ENCODE data around the gene EEF1AKMT1. TPM values are rescaled to one million over a fixed set of nuclear protein-coding genes. Genes with fewer than 3 reads are reported as not detected.

EEF1AKMT1 gene
- total RNA-seq, 1 donor from 2014 or later: 13.6 TPM

- Histone ChIP-seq H3K36me3 (ENCODE audit: control insufficient read depth in 3 of 3, insufficient read depth in 3 of 3, low read length in 3 of 3) (peaks cover 30 to 44% (median 37%) of the 10 kb centered on the region in 3 donors), H3K9me3 (ENCODE audit: control insufficient read depth in 3 of 3, low read length in 3 of 3) (no peaks in the 10 kb centered on the region), H3K4me3 (ENCODE audit: low read length in 3 of 3) (no peak overlapping the region), H3K9ac (ENCODE audit: low read depth in 1 of 3, low read length in 3 of 3) (no peak overlapping the region), H3K27ac (ENCODE audit: low read depth, low read length) (no peak overlapping the region), H3K4me1 (ENCODE audit: control insufficient read depth in 3 of 3, insufficient read depth in 3 of 3, low read length in 3 of 3) (peaks cover 0 to 3% (median 0%) of the 10 kb centered on the region in 3 donors), H3K27me3 (ENCODE audit: control insufficient read depth in 3 of 3, insufficient read depth in 3 of 3, low read length in 3 of 3) (no peaks in the 10 kb centered on the region)
These were observed 29.6 kb upstream of the EEF1AKMT1 start for GRCh38 chr13:20803180-20803965.

DNA sequence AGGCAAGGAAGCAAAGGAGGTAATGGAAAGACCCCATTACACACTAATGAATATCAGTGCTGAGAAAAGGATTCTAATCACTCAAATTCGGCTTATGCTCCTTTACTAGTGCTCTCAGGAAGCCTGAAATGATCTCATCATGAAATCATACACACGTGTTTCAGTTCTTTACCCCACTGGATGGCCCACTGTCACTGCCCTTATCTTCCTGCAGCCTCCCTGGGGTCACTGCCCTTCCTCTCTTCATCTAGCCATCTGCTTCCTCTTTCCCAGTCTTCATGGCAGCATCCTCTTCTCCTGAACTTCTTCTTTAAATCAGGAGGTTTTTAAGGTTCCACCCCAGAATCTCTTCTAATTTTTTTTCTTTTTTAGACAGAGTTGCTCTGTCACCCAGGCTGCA, 27.9 kb upstream of the EEF1AKMT1 start:
- H3K9me3 ChIP-seq (ENCODE audit: control insufficient read depth in 3 of 3, low read length in 3 of 3): no peaks in the 10 kb centered on the region
- no peak overlapping the region for H3K27ac ChIP-seq (ENCODE audit: low read depth, low read length)
- H3K36me3 ChIP-seq (ENCODE audit: control insufficient read depth in 3 of 3, insufficient read depth in 3 of 3, low read length in 3 of 3): peaks cover 30 to 44% (median 34%) of the 10 kb centered on the region in 3 donors
- no peak overlapping the region for H3K9ac ChIP-seq (ENCODE audit: low read depth in 1 of 3, low read length in 3 of 3)
- peaks cover 3 to 9% (median 5%) of the 10 kb centered on the region in 3 donors for H3K4me1 ChIP-seq (ENCODE audit: control insufficient read depth in 3 of 3, insufficient read depth in 3 of 3, low read length in 3 of 3)
- no peak overlapping the region for H3K4me3 ChIP-seq (ENCODE audit: low read length in 3 of 3)
- no peaks in the 10 kb centered on the region for H3K27me3 ChIP-seq (ENCODE audit: control insufficient read depth in 3 of 3, insufficient read depth in 3 of 3, low read length in 3 of 3)

GRCh38 chr13:20799726-20800416, 26.1 kb upstream of the EEF1AKMT1 start:
- no peaks in the 10 kb centered on the region for H3K9me3 ChIP-seq (ENCODE audit: control insufficient read depth in 3 of 3, low read length in 3 of 3)
- H3K4me1 ChIP-seq (ENCODE audit: control insufficient read depth in 3 of 3, insufficient read depth in 3 of 3, low read length in 3 of 3): peaks cover 3 to 11% (median 9%) of the 10 kb centered on the region in 3 donors
- peaks cover 34 to 50% (median 40%) of the 10 kb centered on the region in 3 donors for H3K36me3 ChIP-seq (ENCODE audit: control insufficient read depth in 3 of 3, insufficient read depth in 3 of 3, low read length in 3 of 3)
- no peaks in the 10 kb centered on the region for H3K27me3 ChIP-seq (ENCODE audit: control insufficient read depth in 3 of 3, insufficient read depth in 3 of 3, low read length in 3 of 3)
- H3K27ac ChIP-seq (ENCODE audit: low read depth, low read length): no peak overlapping the region
- H3K9ac ChIP-seq (ENCODE audit: low read depth in 1 of 3, low read length in 3 of 3): no peak overlapping the region
- H3K4me3 ChIP-seq (ENCODE audit: low read length in 3 of 3): no peak overlapping the region

DNA sequence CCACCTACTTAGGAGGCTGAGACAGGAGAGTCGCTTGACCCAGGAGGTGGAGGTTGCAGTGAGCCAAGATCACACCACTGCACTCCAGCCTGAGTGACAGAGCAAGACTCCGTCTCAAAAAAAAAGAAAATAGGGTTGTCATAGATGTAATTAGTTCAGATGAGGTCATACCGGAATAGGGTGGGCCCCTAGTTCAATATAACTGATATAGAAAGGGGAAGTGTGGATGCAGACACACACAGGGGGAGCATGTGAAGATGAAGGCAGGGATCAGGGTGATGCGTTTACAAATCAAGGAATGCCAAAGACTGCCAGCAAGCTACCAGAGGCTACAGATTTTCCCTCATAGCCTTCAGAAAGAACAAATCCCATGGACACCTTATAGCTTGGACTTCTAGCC, 24.3 kb upstream of the EEF1AKMT1 start:
- H3K9ac ChIP-seq (ENCODE audit: low read depth in 1 of 3, low read length in 3 of 3): no peak overlapping the region
- H3K4me1 ChIP-seq (ENCODE audit: control insufficient read depth in 3 of 3, insufficient read depth in 3 of 3, low read length in 3 of 3): peaks cover 3 to 11% (median 6%) of the 10 kb centered on the region in 3 donors
- peaks cover 45 to 47% (median 46%) of the 10 kb centered on the region in 3 donors for H3K36me3 ChIP-seq (ENCODE audit: control insufficient read depth in 3 of 3, insufficient read depth in 3 of 3, low read length in 3 of 3)
- no peaks in the 10 kb centered on the region for H3K9me3 ChIP-seq (ENCODE audit: control insufficient read depth in 3 of 3, low read length in 3 of 3)
- no peak overlapping the region for H3K27ac ChIP-seq (ENCODE audit: low read depth, low read length)
- H3K27me3 ChIP-seq (ENCODE audit: control insufficient read depth in 3 of 3, insufficient read depth in 3 of 3, low read length in 3 of 3): no peaks in the 10 kb centered on the region
- no peak overlapping the region for H3K4me3 ChIP-seq (ENCODE audit: low read length in 3 of 3)

GRCh38 chr13:20796791-20797508, 23.2 kb upstream of the EEF1AKMT1 start:
- peak overlapping the region; percentile 15 for H3K27ac ChIP-seq (ENCODE audit: low read depth, low read length)
- no peak overlapping the region for H3K9ac ChIP-seq (ENCODE audit: low read depth in 1 of 3, low read length in 3 of 3)

GRCh38 chr13:20789665-20790064, 15.9 kb upstream of the EEF1AKMT1 start:
- H3K4me3 ChIP-seq (ENCODE audit: low read length in 3 of 3): no peak overlapping the region
- no peak overlapping the region for H3K27ac ChIP-seq (ENCODE audit: low read depth, low read length)
- H3K9ac ChIP-seq (ENCODE audit: low read depth in 1 of 3, low read length in 3 of 3): no peak overlapping the region
- peaks cover 0 to 3% (median 3%) of the 10 kb centered on the region in 3 donors for H3K4me1 ChIP-seq (ENCODE audit: control insufficient read depth in 3 of 3, insufficient read depth in 3 of 3, low read length in 3 of 3)
- H3K27me3 ChIP-seq (ENCODE audit: control insufficient read depth in 3 of 3, insufficient read depth in 3 of 3, low read length in 3 of 3): no peaks in the 10 kb centered on the region
- no peaks in the 10 kb centered on the region for H3K9me3 ChIP-seq (ENCODE audit: control insufficient read depth in 3 of 3, low read length in 3 of 3)
- peaks cover 46 to 50% (median 49%) of the 10 kb centered on the region in 3 donors for H3K36me3 ChIP-seq (ENCODE audit: control insufficient read depth in 3 of 3, insufficient read depth in 3 of 3, low read length in 3 of 3)

More at GRCh38 chr13:20796791-20797508, 23.2 kb upstream of the EEF1AKMT1 start:
- Histone ChIP-seq H3K27me3 (ENCODE audit: control insufficient read depth in 3 of 3, insufficient read depth in 3 of 3, low read length in 3 of 3) (no peaks in the 10 kb centered on the region), H3K9me3 (ENCODE audit: control insufficient read depth in 3 of 3, low read length in 3 of 3) (no peaks in the 10 kb centered on the region), H3K36me3 (ENCODE audit: control insufficient read depth in 3 of 3, insufficient read depth in 3 of 3, low read length in 3 of 3) (peaks cover 46 to 48% (median 48%) of the 10 kb centered on the region in 3 donors), H3K4me1 (ENCODE audit: control insufficient read depth in 3 of 3, insufficient read depth in 3 of 3, low read length in 3 of 3) (peaks cover 3 to 11% (median 6%) of the 10 kb centered on the region in 3 donors), H3K4me3 (ENCODE audit: low read length in 3 of 3) (no peak overlapping the region)

GRCh38 chr13:20788312-20788711, 14.6 kb upstream of the EEF1AKMT1 start:
- no peak overlapping the region for H3K27ac ChIP-seq (ENCODE audit: low read depth, low read length)

DNA sequence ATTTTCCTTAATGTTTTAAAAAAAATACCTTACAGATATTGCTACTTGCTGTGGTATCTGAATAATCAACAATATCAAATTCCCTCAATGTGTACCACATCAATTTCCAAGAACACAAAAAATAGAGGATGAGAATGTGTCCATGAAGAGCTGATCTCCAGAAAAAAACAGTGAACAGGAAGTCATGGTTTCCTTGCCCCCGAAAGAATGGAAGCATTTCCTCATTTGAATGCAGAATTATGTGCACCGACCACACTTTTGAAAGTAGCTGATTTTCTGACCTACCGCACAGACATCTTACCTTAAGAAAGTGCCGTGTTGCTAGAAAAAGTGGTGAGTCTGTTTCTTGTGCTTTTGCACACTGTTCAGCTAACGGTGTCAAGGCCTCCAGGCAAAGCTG, 13.4 kb upstream of the EEF1AKMT1 start:
- Histone ChIP-seq H3K9me3 (ENCODE audit: control insufficient read depth in 3 of 3, low read length in 3 of 3) (no peaks in the 10 kb centered on the region), H3K27me3 (ENCODE audit: control insufficient read depth in 3 of 3, insufficient read depth in 3 of 3, low read length in 3 of 3) (no peaks in the 10 kb centered on the region), H3K27ac (ENCODE audit: low read depth, low read length) (no peak overlapping the region), H3K9ac (ENCODE audit: low read depth in 1 of 3, low read length in 3 of 3) (no peak overlapping the region), H3K4me3 (ENCODE audit: low read length in 3 of 3) (no peak overlapping the region), H3K4me1 (ENCODE audit: control insufficient read depth in 3 of 3, insufficient read depth in 3 of 3, low read length in 3 of 3) (peaks cover 0 to 3% (median 3%) of the 10 kb centered on the region in 3 donors), H3K36me3 (ENCODE audit: control insufficient read depth in 3 of 3, insufficient read depth in 3 of 3, low read length in 3 of 3) (peaks cover 51 to 65% (median 61%) of the 10 kb centered on the region in 3 donors)

More at GRCh38 chr13:20788312-20788711, 14.6 kb upstream of the EEF1AKMT1 start:
- Histone ChIP-seq H3K36me3 (ENCODE audit: control insufficient read depth in 3 of 3, insufficient read depth in 3 of 3, low read length in 3 of 3) (peaks cover 48 to 55% (median 51%) of the 10 kb centered on the region in 3 donors), H3K27me3 (ENCODE audit: control insufficient read depth in 3 of 3, insufficient read depth in 3 of 3, low read length in 3 of 3) (no peaks in the 10 kb centered on the region), H3K9me3 (ENCODE audit: control insufficient read depth in 3 of 3, low read length in 3 of 3) (no peaks in the 10 kb centered on the region), H3K9ac (ENCODE audit: low read depth in 1 of 3, low read length in 3 of 3) (no peak overlapping the region), H3K4me3 (ENCODE audit: low read length in 3 of 3) (no peak overlapping the region), H3K4me1 (ENCODE audit: control insufficient read depth in 3 of 3, insufficient read depth in 3 of 3, low read length in 3 of 3) (peaks cover 0 to 3% (median 3%) of the 10 kb centered on the region in 3 donors)

DNA sequence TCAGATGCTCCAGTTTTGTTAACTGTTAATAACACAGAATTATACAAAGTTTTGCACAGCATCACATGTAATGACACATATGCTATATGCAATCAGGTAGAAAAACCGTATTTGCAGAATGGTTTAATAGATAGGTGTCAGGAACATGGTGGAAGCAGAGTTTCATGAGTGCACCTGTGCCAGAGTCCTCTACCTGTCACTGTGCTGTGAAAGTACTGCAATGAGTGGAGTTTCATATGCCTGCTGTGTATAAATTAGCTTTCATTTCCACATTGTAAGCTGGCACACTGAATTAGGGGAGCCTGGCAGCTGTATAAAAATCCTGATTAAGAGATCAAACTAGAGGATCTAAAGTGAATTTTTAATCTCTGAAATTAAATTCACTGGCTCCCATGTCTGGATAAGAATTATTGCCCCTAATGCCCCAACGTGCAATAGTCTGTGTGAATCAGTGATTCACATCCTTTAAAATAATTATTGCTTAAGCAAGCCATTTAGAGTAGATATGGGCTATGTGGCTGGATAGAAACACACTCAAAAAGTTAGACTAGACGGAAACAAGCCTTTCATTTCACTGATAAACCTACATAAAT, 8.5 kb upstream of the EEF1AKMT1 start:
- H3K9me3 ChIP-seq (ENCODE audit: control insufficient read depth in 3 of 3, low read length in 3 of 3): no peaks in the 10 kb centered on the region
- no peak overlapping the region for H3K9ac ChIP-seq (ENCODE audit: low read depth in 1 of 3, low read length in 3 of 3)
- H3K4me3 ChIP-seq (ENCODE audit: low read length in 3 of 3): no peak overlapping the region
- no peaks in the 10 kb centered on the region for H3K27me3 ChIP-seq (ENCODE audit: control insufficient read depth in 3 of 3, insufficient read depth in 3 of 3, low read length in 3 of 3)
- H3K4me1 ChIP-seq (ENCODE audit: control insufficient read depth in 3 of 3, insufficient read depth in 3 of 3, low read length in 3 of 3): no peaks in the 10 kb centered on the region
- peaks cover 44 to 52% (median 49%) of the 10 kb centered on the region in 3 donors for H3K36me3 ChIP-seq (ENCODE audit: control insufficient read depth in 3 of 3, insufficient read depth in 3 of 3, low read length in 3 of 3)
- H3K27ac ChIP-seq (ENCODE audit: low read depth, low read length): no peak overlapping the region

Data from skeletal muscle tissue (tissue), 4 donors.